Glomerular visceral epithelial cell (primary cell): Measurements from ENCODE around the gene GNL2.

ENCODE experiments used
- DNase-seq: peaks from one replicate; pipeline ENCODE4 v3.0.0-alpha.2; 2016; ENCODE audit errors: extremely low spot score

GNL2 gene

GRCh38 chr1:37595440-37596181 lies at the start of gene GNL2:
GNL2 (minus strand) TSS chr1:37595937; CDS start chr1:37595822, 115 bp downstream.
- DNase-seq: peak; percentile 94

DNA sequence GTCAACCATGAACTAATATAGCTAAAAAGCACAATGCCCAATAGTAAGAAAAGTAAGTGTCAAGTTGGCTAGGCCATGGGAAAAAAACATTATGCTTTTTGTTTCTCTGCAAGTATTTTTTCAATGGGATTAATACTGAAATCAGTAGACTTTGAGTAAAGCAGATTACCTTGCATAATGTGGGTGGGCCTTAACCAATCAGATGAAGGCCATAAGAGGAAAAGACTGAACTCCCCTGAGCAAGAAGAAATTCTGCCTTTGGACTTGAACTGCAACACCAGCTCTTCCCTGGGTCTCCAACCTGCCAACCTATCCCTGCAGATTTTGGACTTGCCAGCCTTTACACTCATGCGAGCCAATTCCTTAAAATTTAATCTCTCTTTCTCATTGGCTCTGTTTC lies 45.3 kb upstream of the GNL2 start:
- no peak for DNase-seq

DNA sequence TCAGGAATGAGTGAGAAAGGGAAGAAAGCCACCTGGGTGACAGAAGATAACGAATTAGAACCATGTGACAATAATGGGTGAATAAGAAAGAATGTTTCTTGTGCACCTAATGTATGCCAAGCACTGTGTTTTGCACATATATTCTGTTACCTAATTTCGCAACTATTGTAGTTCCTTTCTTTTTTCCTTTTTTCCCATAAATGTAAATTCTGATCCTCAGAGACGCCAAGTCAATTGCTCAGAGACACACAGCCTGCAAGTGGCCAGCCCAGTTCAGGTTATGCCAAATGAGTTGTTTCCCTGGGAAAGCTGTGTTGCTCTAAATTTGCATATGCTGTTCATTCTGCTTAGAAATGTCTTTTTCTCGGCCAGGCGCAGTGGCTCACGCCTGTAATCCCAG lies 40.7 kb upstream of the GNL2 start:
- DNase-seq: no peak

GRCh38 chr1:37634992-37635902 lies 39.5 kb upstream of the GNL2 start:
- no peak for DNase-seq

- peak; percentile 29 for DNase-seq
Observed at GRCh38 chr1:37634244-37634991, 38.7 kb upstream of the GNL2 start, which contains the start of gene RSPO1. RSPO1 (minus strand) TSS chr1:37634892; CDS start chr1:37629661, 5,231 bp downstream.

DNA sequence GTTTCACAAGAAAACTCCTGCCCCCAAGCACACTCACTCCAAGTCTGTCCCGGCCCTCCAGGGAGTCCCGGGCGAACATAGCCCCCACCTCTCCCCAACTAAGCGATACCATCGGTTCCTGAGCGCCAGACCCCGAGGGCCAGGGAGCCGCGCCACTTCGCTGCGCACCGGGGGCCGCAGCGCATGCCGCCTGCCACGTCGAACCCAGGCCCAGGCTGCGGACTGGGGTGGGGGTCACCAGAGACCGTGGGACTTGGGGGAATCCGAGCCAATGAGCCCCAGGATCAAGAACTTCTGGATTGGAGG lies 38.2 kb upstream of the GNL2 start:
- no peak for DNase-seq

DNA sequence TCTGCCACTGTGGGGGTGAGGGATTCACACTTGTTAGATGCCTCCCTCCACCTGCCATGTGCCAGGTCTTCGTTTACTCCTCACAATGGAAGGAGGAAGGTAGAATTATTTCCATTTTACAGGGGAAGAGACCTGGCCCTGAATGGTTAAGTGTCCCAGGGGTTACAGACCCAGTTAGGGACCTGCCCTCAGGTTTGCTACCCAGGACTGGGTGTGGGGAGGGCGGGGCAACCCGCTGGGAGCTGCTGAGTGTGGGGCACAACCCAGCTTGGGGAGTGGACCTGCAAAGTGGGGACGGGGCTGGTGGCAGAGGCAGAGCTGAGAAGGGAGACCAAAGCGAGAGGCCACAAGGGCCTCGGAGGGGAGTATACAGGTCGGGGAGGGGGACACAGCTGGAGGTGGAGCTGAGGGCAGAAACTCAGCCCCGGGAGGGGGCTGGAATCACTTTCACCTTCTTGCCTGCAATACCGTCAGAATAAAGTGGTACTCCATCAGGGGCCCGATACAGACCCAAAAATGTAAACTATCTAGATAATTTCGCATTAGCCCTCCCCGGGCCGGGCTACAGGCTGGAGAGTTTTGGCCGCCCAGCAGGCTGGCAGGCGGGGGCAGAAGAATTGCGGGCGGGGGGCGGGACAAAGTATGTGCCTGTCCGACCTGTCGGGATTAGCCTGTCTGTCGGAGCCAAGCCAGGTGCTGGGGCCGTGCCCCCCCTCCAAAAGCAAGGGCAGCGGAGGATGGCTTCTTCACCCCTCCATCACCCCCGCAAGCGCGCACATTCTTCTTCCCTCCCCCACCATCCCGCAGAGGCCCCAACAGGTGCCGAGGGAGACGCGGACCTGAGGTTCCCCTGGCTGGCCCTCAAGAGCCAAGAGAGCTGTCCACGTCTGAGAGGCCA lies 37.6 kb upstream of the GNL2 start:
- DNase-seq: no peak

DNA sequence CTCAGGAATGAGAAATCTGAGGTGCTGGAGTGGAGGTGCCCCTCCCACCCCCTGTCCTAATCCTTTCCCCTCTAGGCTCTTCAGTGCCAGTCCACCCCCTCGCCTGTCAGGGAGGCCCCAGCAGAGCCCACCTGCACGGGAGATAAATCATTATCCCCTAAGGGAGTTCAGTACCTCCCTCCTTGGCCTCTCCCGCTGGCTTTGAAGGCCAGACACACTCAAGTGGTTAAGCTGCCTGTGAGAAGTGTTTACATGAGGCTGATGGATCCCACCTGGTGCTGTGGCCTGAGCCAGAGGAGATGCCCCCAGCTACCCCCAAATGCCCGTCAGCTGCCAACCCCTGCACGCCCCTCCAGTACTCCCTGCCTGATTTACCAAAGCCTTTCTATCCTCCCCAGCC lies 35.3 kb upstream of the GNL2 start:
- no peak for DNase-seq

DNA sequence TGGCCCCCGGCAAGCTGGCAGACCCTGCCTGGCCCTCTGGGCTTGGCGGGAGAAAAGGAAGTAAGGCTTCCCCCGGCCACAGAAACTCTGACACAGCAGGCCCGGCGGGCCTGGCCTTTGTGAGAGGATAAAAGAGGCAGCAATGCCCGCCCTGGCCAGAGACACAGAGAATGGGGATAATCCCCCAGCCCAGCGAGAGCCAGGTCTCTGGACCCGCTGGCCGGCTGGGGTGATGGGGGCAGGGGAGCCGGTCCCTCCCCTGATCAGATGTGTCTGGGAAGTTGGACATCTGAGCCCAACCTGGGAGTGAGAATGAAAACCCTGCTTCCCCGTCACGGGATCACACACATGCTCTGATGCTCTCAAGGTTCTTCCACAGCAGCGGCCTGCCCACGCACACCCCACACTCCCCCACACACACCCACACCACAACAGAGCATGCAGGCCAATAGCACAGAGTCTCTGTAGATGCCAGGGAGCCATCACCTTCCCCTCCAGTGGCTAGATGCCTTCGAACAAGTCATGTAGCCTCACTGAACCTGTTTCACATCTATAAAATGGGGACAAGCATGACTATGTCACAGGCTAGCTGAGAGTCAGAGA lies 34.8 kb upstream of the GNL2 start:
- DNase-seq: no peak

DNA sequence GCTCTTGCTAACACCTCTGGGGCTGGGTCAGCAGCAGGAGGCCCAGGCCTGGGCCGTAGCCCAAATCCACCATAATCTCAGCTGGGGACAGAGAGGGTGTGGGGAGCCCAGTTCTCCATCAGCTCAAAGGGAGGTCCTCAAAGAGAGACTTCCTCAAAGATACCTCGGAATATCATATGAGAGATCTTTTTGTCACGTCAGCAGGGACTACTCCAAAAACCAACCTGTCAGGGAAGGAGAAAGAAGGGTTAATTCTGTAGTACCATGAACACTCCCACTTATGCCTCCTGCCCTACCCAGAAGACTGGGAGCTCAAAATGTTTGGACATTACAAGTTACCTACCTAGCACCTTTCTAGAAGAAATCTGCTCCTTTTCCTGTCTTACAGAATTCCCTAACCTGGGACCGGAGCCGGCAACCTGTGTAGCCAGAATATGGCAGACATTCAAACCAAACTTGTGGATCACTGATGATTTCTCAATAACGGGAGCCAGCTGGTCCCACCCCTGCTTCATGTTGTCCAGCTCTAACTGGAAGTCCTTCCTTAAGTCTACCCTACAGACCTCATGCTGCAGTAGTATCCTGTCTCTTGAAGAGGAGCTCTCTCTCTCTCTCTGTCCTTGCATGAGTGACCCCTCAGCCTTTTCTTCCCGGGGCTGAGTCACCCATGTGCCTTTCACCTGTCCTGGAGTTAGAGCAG lies 34.1 kb upstream of the GNL2 start:
- peak; percentile 6 for DNase-seq

- no peak for DNase-seq
Observed at GRCh38 chr1:37629008-37629407, 33.3 kb upstream of the GNL2 start.

- no peak for DNase-seq
Observed at GRCh38 chr1:37628026-37628556, 32.4 kb upstream of the GNL2 start.

DNA sequence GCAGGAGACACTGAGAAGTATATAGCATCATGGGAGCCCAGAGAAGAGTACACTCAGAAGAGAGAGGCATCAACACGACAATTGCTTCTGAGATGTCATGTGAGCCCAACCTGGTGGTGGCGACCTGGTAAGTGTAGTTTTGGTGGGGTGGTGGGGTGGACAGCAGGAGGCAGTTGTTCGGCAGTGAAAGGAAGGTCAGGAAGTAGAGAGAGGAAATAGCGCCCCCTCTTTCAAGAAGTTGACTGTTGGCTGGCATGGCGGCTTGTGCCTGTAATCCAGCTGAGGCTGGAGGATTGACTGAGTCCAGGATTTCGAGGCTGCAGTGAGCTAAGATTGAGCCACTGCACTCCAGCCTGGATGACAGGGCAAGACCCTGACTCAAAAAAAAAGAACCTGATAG lies 26.4 kb upstream of the GNL2 start:
- no peak for DNase-seq

DNA sequence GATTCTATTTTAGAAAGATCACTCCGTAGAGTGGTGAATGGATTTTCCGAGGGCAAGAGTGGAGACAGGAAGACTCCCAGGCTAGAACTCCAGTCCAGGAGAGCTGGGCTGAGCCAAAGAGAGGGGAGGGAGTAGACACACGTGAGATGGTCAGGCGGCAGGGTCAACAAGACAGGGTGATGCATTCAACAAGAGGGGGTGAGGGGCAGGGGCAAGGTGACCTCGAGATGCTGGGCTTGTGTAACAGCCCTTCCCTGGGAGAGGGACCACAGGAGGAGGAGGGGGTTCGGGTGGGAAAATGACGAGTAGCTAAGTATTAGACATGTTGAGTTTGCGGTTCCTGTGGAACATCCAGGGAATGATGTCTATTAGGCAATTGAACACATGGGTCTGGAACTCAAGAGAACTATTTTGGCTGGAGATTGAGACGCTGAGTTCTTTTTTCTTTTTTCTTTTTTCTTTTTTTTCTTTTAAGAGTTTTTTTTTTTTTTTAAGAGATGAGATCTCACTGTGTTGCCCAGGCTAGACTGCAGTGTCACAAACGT lies 25.7 kb upstream of the GNL2 start:
- no peak for DNase-seq

- DNase-seq: no peak
Observed at GRCh38 chr1:37620707-37621106, 25.0 kb upstream of the GNL2 start.

DNA sequence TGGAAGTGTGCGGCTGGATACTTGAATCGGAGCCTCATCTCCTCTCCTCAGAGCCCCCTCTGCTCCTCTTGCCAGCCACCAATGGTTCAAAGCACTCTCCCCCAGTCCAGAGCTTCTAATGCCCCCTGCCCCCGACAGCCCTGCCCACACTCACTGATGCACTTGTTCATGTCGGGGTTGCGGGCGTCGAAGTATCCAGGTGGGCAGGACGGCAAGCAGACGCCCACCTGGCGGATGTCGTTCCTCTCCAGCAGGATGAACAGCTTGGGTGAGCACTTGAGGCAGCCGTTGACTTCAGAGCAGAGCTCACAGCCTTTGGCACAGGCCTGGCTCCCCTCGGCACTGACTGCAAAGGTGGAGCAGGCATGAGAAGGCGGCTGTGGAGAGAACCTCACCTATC lies 20.6 kb upstream of the GNL2 start:
- no peak for DNase-seq

- no peak for DNase-seq
Observed at GRCh38 chr1:37614105-37614504, 18.4 kb upstream of the GNL2 start.

- no peak for DNase-seq
Observed at GRCh38 chr1:37612186-37612585, 16.4 kb upstream of the GNL2 start.

- no peak for DNase-seq
Observed at GRCh38 chr1:37609994-37610393, 14.3 kb upstream of the GNL2 start.

GRCh38 chr1:37609002-37609401 lies 13.3 kb upstream of the GNL2 start:
- no peak for DNase-seq
